NB4 (cell line): Measurements from ENCODE around the gene B9D2.

Experiments used
- MYC ChIP-seq: IDR thresholded peaks from 2 replicates; pipeline ENCODE4 v1.6.1; 2011; ENCODE audit warnings: low read depth, low read length
- POLR2A ChIP-seq: IDR thresholded peaks from 2 replicates; pipeline ENCODE4 v1.6.1; 2011; ENCODE audit warnings: mild to moderate bottlenecking; ENCODE audit not compliant: insufficient read length; ENCODE audit errors: extremely low read depth
- TF ChIP-seq, protein P1 (sequence below): IDR thresholded peaks from 2 replicates; pipeline ENCODE4 v1.6.1; 2011; ENCODE audit warnings: low read depth, low read length
- TF ChIP-seq, protein P2 (sequence below): IDR thresholded peaks from one replicate; pipeline ENCODE4 v1.5.1; 2012; ENCODE audit warnings: low read depth, low read length

DNA sequence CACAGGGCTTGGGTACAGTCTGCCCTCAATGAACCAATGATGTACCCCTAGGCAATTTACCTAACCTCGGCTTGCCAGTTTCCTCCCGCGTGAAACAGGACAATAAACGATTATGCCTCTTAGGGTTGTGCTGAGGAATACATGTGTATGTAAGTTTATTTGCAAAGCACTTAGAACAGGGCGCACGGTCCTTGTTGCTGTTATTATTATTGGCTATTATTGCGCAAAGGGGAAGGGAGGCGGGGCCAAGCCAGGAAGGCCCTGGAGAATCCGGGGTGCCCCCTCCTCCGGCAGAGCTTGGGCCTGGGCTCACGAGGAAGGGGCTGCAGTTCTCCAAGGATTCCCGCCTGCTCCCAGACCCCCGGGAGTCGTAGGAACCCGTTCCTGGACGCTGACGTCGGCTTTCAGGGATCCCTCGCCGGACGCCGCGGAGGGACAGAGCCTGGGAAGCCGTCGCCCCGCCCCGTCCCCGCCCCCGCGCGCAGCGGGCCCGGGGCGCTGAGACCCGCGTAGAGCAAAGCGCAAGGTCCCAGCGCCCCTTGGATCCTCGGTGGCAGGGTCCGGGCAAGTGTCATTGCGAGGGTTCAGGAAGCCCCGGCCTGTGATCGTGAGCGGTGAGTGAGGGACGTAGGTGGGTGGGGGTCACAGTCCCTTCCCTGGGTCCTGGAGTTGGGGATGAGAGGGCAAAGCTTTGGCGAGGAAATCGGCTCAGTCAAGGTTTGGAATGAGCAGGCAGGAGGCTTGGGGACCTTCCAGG lies 12.5 kb upstream of the B9D2 start, which contains the start of gene TMEM91:
- TF ChIP-seq, protein P1, sequence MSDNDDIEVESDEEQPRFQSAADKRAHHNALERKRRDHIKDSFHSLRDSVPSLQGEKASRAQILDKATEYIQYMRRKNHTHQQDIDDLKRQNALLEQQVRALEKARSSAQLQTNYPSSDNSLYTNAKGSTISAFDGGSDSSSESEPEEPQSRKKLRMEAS, result no peak
- TF ChIP-seq, protein P2, sequence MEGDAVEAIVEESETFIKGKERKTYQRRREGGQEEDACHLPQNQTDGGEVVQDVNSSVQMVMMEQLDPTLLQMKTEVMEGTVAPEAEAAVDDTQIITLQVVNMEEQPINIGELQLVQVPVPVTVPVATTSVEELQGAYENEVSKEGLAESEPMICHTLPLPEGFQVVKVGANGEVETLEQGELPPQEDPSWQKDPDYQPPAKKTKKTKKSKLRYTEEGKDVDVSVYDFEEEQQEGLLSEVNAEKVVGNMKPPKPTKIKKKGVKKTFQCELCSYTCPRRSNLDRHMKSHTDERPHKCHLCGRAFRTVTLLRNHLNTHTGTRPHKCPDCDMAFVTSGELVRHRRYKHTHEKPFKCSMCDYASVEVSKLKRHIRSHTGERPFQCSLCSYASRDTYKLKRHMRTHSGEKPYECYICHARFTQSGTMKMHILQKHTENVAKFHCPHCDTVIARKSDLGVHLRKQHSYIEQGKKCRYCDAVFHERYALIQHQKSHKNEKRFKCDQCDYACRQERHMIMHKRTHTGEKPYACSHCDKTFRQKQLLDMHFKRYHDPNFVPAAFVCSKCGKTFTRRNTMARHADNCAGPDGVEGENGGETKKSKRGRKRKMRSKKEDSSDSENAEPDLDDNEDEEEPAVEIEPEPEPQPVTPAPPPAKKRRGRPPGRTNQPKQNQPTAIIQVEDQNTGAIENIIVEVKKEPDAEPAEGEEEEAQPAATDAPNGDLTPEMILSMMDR, result no peak
- TF ChIP-seq POLR2A (no peak), MYC (no peak)
